ENCODE data around the gene MYRIP. TPM values are rescaled to one million over a fixed set of nuclear protein-coding genes. Genes with fewer than 3 reads are reported as not detected.
"Not testable (repeated sequence)": the region's sequence is repeated elsewhere in the genome, so short reads cannot be mapped to it uniquely, and the experiment has no call there.

MYRIP gene
- total and polyA plus RNA-seq, 2 of the 4 experiments (the other 2 are of a cell fraction): not detected

DNA sequence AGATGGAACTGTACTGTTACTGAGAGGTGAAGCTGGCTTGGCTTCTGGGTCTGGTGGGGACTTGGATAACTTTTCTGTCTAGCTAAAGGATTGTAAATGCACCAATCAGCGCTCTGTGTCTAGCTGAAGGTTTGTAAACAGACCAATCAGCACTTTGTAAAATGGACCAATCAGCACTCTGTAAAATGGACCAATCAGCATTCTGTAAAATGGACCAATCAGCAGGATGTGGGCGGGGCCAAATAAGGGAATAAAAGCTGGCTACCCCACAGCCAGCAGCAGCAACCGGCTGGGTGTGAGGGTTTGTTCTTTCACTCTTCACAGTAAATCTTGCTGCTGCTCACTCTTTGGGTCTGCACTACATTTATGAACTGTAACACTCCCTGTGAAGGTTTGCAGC is 6.9 kb upstream of the MYRIP start:
- WGBS, 2 experiments (ENCODE audit: extremely low coverage in 2 of 2, insufficient read length in 1 of 2): no CpG with 5 or more reads among the region's 3 CpGs
- dilution Hi-C loops (cut with HindIII; ENCODE audit: low sequenced_read_pairs, unreplicated experiment); POLR2A ChIA-PET (ENCODE audit: unreplicated experiment): not testable (repeated sequence)

More for the DNA sequence above, 6.9 kb upstream of the MYRIP start:
- H3K4ac ChIP-seq (ENCODE audit: low read depth, low read length); H3K4me2 ChIP-seq (ENCODE audit: low read depth, low read length); H2BK120ac ChIP-seq (ENCODE audit: low read depth, low read length); H3K56ac ChIP-seq (ENCODE audit: extremely low read depth, insufficient read depth, low read length); H3K9me3 ChIP-seq (ENCODE audit: control insufficient read depth, insufficient read depth, low read length); H2AK9ac ChIP-seq (replicated peaks; ENCODE audit: low read depth, low read length, poor library complexity); H3K79me1 ChIP-seq (ENCODE audit: low read depth in 1 of 2, low read length in 2 of 2); H3K14ac ChIP-seq (replicated peaks; ENCODE audit: low read depth, low read length); H2BK15ac ChIP-seq (ENCODE audit: low read depth, low read length); BruUV-seq (replicated peaks); H3K9ac ChIP-seq (ENCODE audit: low read depth, low read length); H3K4me1 ChIP-seq (ENCODE audit: control insufficient read depth, insufficient read depth, low read length); H3K18ac ChIP-seq (ENCODE audit: low read depth, low read length); H4K20me1 ChIP-seq (ENCODE audit: insufficient read depth, low read length); H3K9me1 ChIP-seq (ENCODE audit: insufficient read depth, low read length); H3K4me3 ChIP-seq (ENCODE audit: insufficient read depth, low read depth, low read length); H3K36me3 ChIP-seq (ENCODE audit: control insufficient read depth, insufficient read depth, low read length); DNase-seq; H2BK5ac ChIP-seq (ENCODE audit: low read depth, low read length, poor library complexity, severe bottlenecking); H3K23ac ChIP-seq (ENCODE audit: low read depth, low read length); H2AFZ ChIP-seq (replicated peaks; ENCODE audit: low read length, poor library complexity); H4K91ac ChIP-seq (ENCODE audit: insufficient read depth, low read depth, low read length); H3K27me3 ChIP-seq (ENCODE audit: control insufficient read depth, insufficient read depth, low read length); intact Hi-C loops (cut with micrococcal nuclease); H4K5ac ChIP-seq (ENCODE audit: low read depth, low read length); H3K27ac ChIP-seq (ENCODE audit: insufficient read depth, low read length); in situ Hi-C loops (cut with MboI; ENCODE audit: low sequenced_read_pairs); H2AK5ac ChIP-seq (ENCODE audit: low read depth, low read length); H4K8ac ChIP-seq (ENCODE audit: low read depth in 2 of 2, low read length in 2 of 2); ATAC-seq (ENCODE audit: low read depth); CTCF ChIA-PET; H2BK20ac ChIP-seq (ENCODE audit: low read depth, low read length): not testable (repeated sequence)
